Liver (tissue), 3 donors: ENCODE measurements around the gene STK32C.

Experiments used
- ATF3 ChIP-seq: IDR thresholded peaks from 2 replicates; pipeline ENCODE4 v1.6.1; 2016; ENCODE audit warnings: antibody characterized with exemption
- CTCF ChIP-seq: fragments of 150-350 bp; IDR thresholded peaks from 2 replicates; pipeline ENCODE4 v1.5.1; 2017; ENCODE audit warnings: improper control_type of control experiment, low read depth, low read length; ENCODE audit not compliant: missing input control
- FOXA1 ChIP-seq: IDR thresholded peaks from 2 replicates; pipeline ENCODE4 v1.6.1; 2016; ENCODE audit warnings: antibody characterized with exemption
- FOXA2 ChIP-seq: IDR thresholded peaks from 2 replicates; pipeline ENCODE4 v1.6.1; 2016; ENCODE audit warnings: antibody characterized with exemption
- GABPA ChIP-seq, 2 donors: IDR thresholded peaks in 1 of 2; conservative IDR thresholded peaks in 1 of 2; 2 replicates each; pipeline ENCODE4 v1.6.1; 2016; ENCODE audit warnings: antibody characterized with exemption in 2 of 2, mild to moderate bottlenecking in 1 of 2, moderate library complexity in 1 of 2
- HNF4G ChIP-seq: IDR thresholded peaks from 2 replicates; pipeline ENCODE4 v1.6.1; 2016; ENCODE audit warnings: antibody characterized with exemption
- REST ChIP-seq: IDR thresholded peaks from 2 replicates; pipeline ENCODE4 v1.6.1; 2016; ENCODE audit warnings: antibody characterized with exemption, mild to moderate bottlenecking
- SP1 ChIP-seq: IDR thresholded peaks from 2 replicates; pipeline ENCODE4 v1.6.1; 2018; ENCODE audit warnings: antibody characterized with exemption, mild to moderate bottlenecking
- donor health status: healthy.
- donor health status: healthy.

- TF ChIP-seq FOXA2 (no peak), CTCF (no peak), HNF4G (no peak), ATF3 (no peak), SP1 (no peak), REST (no peak), FOXA1 (no peak), GABPA (IDR thresholded peaks at IDR 0.05 in 1 of 2, conservative IDR thresholded peaks at IDR 0.05 in 1 of 2) (no peak)
These were observed 145.0 kb downstream of the STK32C start for GRCh38 chr10:132162590-132163277.
